ENCODE measurements around the gene GTPBP8. TPM values are rescaled to one million over a fixed set of nuclear protein-coding genes. Genes with fewer than 3 reads are reported as not detected.

Gene GTPBP8
- total and polyA plus RNA-seq, 2 of the 13 experiments (the other 11 are each of a cell fraction or from before 2014, with no cell fraction given) = 12.5 to 16.7 TPM

DNA sequence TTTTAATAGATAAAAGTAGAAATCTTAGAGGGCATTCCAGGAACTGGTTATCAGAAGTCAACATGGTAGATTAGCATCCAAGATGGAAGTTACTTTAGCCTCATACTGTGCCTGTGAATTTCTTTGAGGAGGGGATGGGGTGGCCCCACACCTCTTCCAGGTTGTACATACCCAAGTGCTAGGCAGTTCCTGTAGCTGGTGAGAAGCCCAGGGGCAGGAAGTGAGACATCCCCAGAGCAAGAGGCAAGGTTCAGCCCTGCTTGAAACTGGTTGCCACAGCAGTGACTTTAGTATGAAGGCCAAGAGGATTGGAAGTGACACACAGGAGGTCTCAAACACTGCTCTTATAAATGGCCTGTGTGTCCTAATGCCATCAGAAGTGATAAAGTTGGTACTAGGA, 11.9 kb downstream of the GTPBP8 start (continued):
- TF ChIP-seq, protein P1, sequence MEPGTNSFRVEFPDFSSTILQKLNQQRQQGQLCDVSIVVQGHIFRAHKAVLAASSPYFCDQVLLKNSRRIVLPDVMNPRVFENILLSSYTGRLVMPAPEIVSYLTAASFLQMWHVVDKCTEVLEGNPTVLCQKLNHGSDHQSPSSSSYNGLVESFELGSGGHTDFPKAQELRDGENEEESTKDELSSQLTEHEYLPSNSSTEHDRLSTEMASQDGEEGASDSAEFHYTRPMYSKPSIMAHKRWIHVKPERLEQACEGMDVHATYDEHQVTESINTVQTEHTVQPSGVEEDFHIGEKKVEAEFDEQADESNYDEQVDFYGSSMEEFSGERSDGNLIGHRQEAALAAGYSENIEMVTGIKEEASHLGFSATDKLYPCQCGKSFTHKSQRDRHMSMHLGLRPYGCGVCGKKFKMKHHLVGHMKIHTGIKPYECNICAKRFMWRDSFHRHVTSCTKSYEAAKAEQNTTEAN (CRISPR knock-in tag; conservative IDR thresholded peaks at IDR 0.05) = no peak
- no peak for TF ChIP-seq TOPORS (CRISPR knock-in tag; IDR thresholded peaks at IDR 0.05)
- TF ChIP-seq NFKBIZ (CRISPR knock-in tag; IDR thresholded peaks at IDR 0.05) = no peak
- no peak for TF ChIP-seq GLI4 (CRISPR knock-in tag; IDR thresholded peaks at IDR 0.05; ENCODE audit: borderline replicate concordance)

DNA sequence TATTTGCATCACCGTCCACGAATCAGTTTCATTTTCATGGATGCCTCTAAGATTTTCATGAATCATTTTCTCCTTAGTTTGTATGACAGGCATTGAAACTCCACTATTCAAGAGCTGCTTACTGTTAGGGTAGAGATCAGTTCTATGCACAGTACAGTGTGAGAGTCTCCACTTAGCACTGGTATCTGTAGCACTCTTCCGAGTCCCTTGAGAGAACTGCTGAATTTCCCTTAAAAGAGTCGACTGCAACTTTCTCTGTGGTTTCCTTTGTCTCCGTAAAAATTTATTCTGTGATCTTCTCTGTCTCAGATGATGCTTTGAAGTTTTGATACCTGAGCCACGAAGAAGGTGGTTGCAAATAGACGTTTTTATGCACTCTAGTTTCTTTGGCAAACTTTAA, 14.8 kb downstream of the GTPBP8 start:
- H4K20me1 ChIP-seq (ENCODE audit: insufficient read depth, low read length) = no peaks in the 10 kb centered on the region; the same call in 1 of the 2 replicates
- no peaks in the 10 kb centered on the region for H3K27me3 ChIP-seq (ENCODE audit: control insufficient read depth in 1 of 2, insufficient read depth in 2 of 2, low read length in 2 of 2)
- peaks cover 3% of the 10 kb centered on the region for H3K79me2 ChIP-seq (ENCODE audit: insufficient read depth, low read length)
- ChIA-PET POLR2A (interaction anchor here (2.2 kb wide), 1 partner anchor 14 kb away, joined by 8 read pairs; a partner anchor contains a TSS), CTCF (ENCODE audit: low intra/inter-chr PET ratio, low total read pairs) (no interaction called here)
- H3K9ac ChIP-seq (ENCODE audit: insufficient read depth, low read depth, low read length) = no peak overlapping the region
- no peak overlapping the region for H3K4me3 ChIP-seq (replicated peaks in 1 of 3; ENCODE audit: insufficient read depth in 1 of 3, low read depth in 2 of 3, low read length in 3 of 3)
- in situ Hi-C loops (cut with HindIII; ENCODE audit: extremely low pct_ligation_motif_present, low pct_unique_long_range_greater_than_20kb) (no loop called here), intact Hi-C loops (cut with micrococcal nuclease; ENCODE audit: unreplicated experiment) (no loop called here)
- DNase-seq (ENCODE audit: low spot score) = no peak
- peaks cover 18 to 72% of the 10 kb centered on the region in 2 experiments for H3K36me3 ChIP-seq (replicated peaks in 1 of 2; ENCODE audit: control insufficient read depth in 1 of 2, insufficient read depth in 2 of 2, low read length in 2 of 2)
- H3K27ac ChIP-seq (ENCODE audit: extremely low read length, insufficient read depth, low read length) = no peak overlapping the region
- no peak for ATAC-seq
- no peak for FAIRE-seq
- no peak overlapping the region for H3K4me2 ChIP-seq (ENCODE audit: low read depth, low read length)
- H3K9me3 ChIP-seq (ENCODE audit: low read length) = no peaks in the 10 kb centered on the region
- BruUV-seq (replicated peaks) = no TSS peak
- no peaks in the 10 kb centered on the region for H3K4me1 ChIP-seq (ENCODE audit: insufficient read depth, low read length)
- 93% methylated on average over 7 of the region's 7 CpGs for WGBS (ENCODE audit: low lambda C conversion rate)
- TF ChIP-seq FOXJ3 (CRISPR knock-in tag; IDR thresholded peaks at IDR 0.05; ENCODE audit: borderline replicate concordance) = no peak
- TF ChIP-seq ZNF432 (CRISPR knock-in tag; IDR thresholded peaks at IDR 0.05; ENCODE audit: borderline replicate concordance) = no peak
- no peak for TF ChIP-seq ZNF644 (CRISPR knock-in tag; IDR thresholded peaks at IDR 0.05; ENCODE audit: low read depth)
- no peak for TF ChIP-seq ZNF878 (CRISPR knock-in tag; IDR thresholded peaks at IDR 0.05)
- no peak for TF ChIP-seq ZFP62 (CRISPR knock-in tag; IDR thresholded peaks at IDR 0.05)
- TF ChIP-seq, protein P2, sequence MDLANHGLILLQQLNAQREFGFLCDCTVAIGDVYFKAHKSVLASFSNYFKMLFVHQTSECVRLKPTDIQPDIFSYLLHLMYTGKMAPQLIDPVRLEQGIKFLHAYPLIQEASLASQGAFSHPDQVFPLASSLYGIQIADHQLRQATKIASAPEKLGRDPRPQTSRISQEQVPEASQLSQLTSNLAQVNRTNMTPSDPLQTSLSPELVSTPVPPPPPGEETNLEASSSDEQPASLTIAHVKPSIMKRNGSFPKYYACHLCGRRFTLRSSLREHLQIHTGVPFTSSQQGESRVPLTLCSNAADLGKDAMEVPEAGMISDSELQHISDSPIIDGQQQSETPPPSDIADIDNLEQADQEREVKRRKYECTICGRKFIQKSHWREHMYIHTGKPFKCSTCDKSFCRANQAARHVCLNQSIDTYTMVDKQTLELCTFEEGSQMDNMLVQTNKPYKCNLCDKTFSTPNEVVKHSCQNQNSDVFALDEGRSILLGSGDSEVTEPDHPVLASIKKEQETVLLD (CRISPR knock-in tag; IDR thresholded peaks at IDR 0.05; ENCODE audit: low read depth) = no peak
- no peak for TF ChIP-seq ZNF274 (CRISPR knock-in tag; IDR thresholded peaks at IDR 0.05)
- TF ChIP-seq ZC3H13 (CRISPR knock-in tag; IDR thresholded peaks at IDR 0.05) = no peak
- no peak for TF ChIP-seq ZFX (CRISPR knock-in tag; IDR thresholded peaks at IDR 0.05; ENCODE audit: low read depth)
- TF ChIP-seq ZSCAN9 (CRISPR knock-in tag; IDR thresholded peaks at IDR 0.05; ENCODE audit: borderline replicate concordance) = no peak
- no peak for TF ChIP-seq NBN (conservative IDR thresholded peaks at IDR 0.05)
- TF ChIP-seq ZNF484 (CRISPR knock-in tag; IDR thresholded peaks at IDR 0.05; ENCODE audit: borderline replicate concordance, low read depth) = no peak
- no peak for TF ChIP-seq PCBP2 (optimal IDR thresholded peaks at IDR 0.05; ENCODE audit: low read depth, low read length, poor library complexity, severe bottlenecking)
- TF ChIP-seq BHLHE40 (IDR thresholded peaks at IDR 0.05; ENCODE audit: low read length) = no peak
- H2AFZ ChIP-seq (ENCODE audit: low read length) = no peak overlapping the region
